GM21723 (cell line): ENCODE data around the gene DHX57.

Source experiments
- ATAC-seq: cut with Tn5 transposase; IDR thresholded peaks from one replicate; pipeline ENCODE4 v1.9.1; 2021; ENCODE audit warnings: mild to moderate bottlenecking, moderate library complexity; ENCODE audit not compliant: unreplicated experiment

The DHX57 gene

DNA sequence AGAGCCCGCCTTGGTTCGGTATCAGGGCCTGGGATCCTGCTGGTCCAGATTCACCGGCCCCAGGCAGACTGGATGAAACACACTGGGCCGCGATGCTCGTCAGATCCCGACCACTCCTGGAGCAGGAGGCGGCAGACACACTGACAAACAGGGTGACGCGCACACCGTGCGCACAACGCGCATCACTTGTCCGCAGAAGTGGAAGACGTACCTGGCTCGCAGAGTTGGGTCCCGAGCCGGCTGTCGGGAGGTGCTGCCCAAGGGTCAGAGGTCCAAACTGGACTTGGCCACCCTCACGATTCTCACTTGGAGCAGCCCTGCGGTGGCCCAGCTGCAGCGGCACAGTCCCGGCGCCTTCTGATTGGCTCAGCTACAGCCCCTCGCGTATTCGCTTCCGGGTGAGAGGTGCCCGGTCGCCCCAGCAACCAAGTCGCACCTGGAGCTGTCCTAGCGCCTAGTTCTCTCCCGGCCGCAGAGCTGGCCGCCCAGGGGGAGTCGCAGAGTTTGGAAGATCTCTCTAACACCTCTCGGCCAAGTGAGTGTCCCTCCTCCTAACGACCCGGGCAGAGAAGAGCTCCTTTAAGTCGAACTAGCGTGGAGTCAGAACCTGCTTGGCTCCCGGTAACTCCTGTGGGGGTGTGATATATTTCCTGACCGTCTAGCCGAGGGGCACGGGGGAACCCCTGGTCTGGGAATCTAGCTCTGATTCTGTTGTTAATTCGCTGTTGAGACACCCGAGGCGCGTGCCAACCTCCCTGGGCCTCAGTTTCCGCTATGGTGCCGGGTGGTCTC, at the start of gene DHX57, which contains the start of gene MORN2:
Gene DHX57 (minus strand): TSS at position 359 of the 792 bp plus-strand sequence. CDS start 7,529 bp downstream, outside the sequence.
Gene MORN2 (plus strand): TSS at position 401 of the 792 bp plus-strand sequence.
- peak; percentile 100 for ATAC-seq

DNA sequence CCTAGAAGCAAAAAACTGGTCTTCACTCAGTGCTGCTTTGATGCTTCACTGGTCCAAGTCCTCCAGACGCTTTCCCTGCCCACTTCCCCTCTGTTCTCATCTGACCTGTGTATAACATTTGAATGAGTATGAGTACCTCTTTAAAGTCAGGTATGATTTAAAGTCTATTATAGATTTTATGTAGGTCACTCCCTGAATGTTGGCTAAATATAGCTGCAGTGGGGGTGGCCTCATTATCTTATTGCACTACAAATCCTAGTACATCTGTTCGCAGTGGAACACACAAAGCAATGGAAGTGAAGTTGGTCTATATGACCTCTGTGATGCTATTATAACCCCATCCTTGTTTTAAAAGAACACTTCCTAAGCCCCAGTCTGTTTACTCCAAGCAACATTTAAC, 47.2 kb upstream of the DHX57 start:
- ATAC-seq: no peak

GRCh38 chr2:38922389-38922788, 46.7 kb upstream of the DHX57 start:
- ATAC-seq: no peak

DNA sequence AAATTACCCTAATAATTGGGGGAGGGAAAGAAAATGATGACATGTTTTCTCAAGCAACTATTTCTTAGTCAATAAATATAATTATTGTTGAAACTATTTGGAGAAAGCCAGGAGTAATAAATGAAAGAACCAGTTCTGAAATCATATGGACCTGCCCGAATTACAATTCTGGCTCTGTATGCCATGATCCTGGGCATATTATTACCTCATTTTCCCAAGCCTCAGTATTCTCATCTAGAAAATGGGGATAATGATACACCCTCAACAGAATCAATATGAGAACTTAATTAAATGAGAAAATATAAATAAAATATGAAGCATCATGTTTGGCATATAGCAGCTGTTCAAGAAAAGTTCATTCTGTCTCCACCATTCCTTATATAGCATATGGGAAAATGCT, 36.9 kb upstream of the DHX57 start:
- no peak for ATAC-seq

- ATAC-seq: no peak
These were observed 35.5 kb upstream of the DHX57 start for GRCh38 chr2:38911191-38911590.

DNA sequence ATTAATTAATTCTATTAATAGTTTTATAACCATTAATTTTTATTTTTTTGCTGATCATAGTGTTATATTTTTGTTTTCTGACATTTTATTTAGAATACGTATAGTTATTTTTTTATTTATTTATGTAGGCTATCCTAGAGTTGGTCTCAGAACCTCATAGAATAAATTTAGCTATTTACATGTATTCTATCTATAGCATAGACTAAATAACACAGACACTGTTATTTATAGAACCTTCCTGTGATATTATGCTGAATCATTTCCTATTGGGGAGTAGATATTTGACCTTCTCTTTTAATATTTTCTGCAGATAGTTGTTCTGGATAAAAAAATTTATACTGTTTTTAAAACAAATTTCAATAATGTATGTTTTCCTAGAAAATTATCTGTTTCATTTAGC, 34.1 kb upstream of the DHX57 start:
- no peak for ATAC-seq

- ATAC-seq: peak; percentile 96
These were observed 32.2 kb upstream of the DHX57 start for GRCh38 chr2:38907743-38908562.

- ATAC-seq: no peak
These were observed 31.5 kb upstream of the DHX57 start for GRCh38 chr2:38907242-38907641.

GRCh38 chr2:38905251-38905650, 29.5 kb upstream of the DHX57 start:
- no peak for ATAC-seq

- ATAC-seq: no peak
These were observed 25.0 kb upstream of the DHX57 start for GRCh38 chr2:38900726-38901125.

GRCh38 chr2:38898256-38898655, 22.5 kb upstream of the DHX57 start:
- no peak for ATAC-seq

DNA sequence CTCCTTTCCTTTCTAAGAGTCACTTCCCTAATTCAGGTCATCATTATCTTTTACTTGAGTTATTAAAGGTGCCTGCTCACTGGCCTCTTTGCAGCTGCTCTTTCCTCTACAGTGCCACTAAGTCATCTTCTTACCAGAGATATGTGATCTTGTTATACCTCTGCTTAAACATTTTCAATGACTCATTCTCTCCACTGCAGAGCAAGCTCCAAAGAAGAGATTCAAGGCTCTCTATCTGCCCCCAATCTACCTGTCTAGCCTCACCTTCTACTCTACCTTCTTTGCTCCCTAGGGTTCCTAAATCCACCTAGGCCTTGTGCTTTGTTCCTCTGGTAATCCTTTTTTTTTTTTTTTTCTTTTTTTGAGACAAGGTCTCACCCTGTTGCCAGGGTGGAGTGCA, 17.1 kb upstream of the DHX57 start:
- ATAC-seq: no peak

- no peak for ATAC-seq
These were observed 13.8 kb upstream of the DHX57 start, which contains the start of gene ARHGEF33 for GRCh38 chr2:38889575-38889974. Gene ARHGEF33 (plus strand): TSS chr2:38889875. CDS start chr2:38919448, 29,573 bp downstream.

DNA sequence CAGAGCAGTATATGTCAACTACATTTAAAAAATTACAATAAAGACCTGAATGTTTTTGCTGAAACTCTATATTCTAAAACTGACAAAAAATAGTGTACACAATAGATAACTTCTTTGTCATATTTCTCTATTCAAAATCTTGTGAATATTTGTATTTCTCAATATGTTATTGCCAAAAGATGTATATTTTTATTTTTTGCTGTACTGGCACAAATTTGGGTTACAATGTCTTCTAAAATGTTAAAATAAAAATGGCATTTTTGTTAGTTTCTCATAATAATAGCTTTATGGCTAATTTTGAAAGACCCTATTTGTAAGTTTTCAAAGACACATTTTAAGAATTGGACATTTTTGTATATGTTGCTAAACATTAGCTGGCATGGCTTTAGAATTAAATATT, 13.3 kb upstream of the DHX57 start:
- ATAC-seq: no peak

GRCh38 chr2:38887902-38888554, 12.3 kb upstream of the DHX57 start:
- no peak for ATAC-seq

GRCh38 chr2:38887347-38887746, 11.6 kb upstream of the DHX57 start:
- ATAC-seq: no peak

- no peak for ATAC-seq
These were observed 10.3 kb upstream of the DHX57 start for GRCh38 chr2:38886063-38886462.

GRCh38 chr2:38876407-38876806, 673 bp upstream of the DHX57 start:
- no peak for ATAC-seq

DNA sequence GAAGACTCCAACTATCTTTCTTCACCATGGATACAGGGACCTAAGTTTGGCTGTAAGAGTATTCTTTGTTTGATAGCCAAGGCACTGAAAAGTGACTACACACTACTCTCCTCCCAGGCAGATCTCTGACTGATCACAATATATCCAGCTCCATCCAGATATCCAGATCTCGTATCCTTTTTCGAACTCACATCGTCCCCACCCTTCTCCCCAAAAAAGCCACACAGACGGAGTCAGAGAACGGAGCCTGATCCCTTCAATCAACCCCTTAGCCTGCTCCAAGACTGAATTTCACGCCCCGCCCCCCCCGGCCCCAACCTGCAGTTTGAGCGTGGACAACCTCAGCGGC, 533 bp downstream of the DHX57 start:
- ATAC-seq: peak; percentile 5

- ATAC-seq: no peak
These were observed 2.0 kb downstream of the DHX57 start for GRCh38 chr2:38873763-38874162.

DNA sequence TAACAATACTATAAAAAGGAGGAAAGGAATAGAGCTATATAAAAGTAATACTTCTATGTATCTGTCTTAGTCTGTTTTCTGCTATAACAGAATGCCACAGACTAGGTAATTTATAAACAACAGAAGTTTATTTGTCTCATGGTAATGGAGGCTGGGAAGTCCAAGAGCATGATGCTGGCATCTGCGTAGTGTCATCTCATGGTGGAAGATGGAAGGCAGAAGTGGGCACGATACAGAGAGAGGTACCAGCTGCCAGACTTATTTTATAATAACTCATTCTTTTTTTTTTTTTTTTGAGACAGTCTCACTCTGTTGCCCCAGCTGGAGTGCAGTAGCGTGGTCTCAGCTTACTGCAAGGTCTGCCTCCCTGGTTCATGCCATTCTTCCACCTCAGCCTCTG, 4.3 kb downstream of the DHX57 start:
- ATAC-seq: no peak
